ENCODE data around the gene ADAMTS17. TPM values are rescaled to one million over a fixed set of nuclear protein-coding genes. Genes with fewer than 3 reads are reported as not detected.

The ADAMTS17 gene
- total RNA-seq, 2 donors from 2014 or later: 4.0 to 6.8 TPM

DNA sequence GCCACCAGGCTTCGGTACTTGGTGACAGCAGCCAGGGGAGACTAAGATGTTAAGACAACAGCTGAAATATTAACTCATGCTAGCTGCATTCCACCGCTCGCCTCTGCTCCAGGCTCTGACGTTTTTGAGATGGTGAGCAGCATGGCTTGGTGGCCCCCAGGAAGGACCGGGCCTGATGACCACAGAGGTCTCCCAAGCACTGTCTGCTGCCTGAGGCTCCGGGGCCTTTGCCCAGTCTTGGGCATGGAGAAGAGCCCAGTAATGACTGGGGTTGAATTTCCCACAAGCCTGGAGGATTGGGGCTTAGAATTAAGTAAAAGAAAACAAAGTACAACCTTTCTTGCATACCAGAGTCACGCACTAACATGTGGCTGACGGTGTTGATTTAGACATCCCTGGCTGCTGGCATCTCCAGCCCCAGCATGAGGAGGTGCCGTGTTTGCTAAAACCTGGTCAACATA is 364.9 kb downstream of the ADAMTS17 start:
- no peak for DNase-seq (ENCODE audit: low spot score)
- intact Hi-C loops (cut with DNase I): no loop called here

DNA sequence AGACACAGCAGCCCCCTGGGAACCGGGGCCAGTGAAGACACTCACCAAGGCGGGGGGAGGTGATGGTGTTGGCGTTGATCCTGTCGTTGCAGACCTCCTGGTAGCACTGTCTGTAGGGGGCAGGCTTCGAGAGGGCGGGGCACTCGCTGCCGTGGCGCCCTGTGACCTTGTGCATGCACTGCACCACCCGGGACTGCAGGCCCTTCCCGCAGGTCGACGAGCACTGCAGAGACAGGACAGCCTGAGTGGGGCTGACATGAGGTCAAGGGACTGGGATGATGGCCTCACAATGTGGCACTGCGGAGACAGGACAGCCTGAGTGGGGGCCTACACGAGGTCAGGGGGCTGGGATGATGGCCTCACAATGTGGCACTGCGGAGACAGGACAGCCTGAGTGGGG is 365.8 kb downstream of the ADAMTS17 start:
- intact Hi-C loops (cut with DNase I): no loop called here
- no peak for DNase-seq (ENCODE audit: low spot score)

DNA sequence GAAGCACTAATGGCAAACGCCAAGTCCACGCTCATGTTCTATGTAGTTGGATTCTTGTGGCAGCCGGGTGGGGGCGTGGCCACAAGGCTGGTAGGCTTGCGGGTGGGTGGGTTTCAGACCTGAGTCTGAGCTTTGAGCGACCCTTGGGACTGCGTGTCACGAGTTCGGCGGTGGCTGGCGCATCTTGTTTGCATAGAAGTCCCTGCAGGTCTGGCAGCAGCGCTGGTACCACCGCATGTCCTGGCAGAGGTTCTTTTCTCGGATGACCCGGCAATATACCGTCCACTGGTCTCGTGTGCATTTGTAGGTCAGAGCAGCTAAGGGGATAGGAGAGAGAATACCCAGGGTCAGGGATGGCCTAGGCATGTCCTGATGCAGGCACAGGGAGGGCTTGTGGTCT is 367.5 kb downstream of the ADAMTS17 start:
- intact Hi-C loops (cut with DNase I): no loop called here
- no peak for DNase-seq (ENCODE audit: low spot score)

DNA sequence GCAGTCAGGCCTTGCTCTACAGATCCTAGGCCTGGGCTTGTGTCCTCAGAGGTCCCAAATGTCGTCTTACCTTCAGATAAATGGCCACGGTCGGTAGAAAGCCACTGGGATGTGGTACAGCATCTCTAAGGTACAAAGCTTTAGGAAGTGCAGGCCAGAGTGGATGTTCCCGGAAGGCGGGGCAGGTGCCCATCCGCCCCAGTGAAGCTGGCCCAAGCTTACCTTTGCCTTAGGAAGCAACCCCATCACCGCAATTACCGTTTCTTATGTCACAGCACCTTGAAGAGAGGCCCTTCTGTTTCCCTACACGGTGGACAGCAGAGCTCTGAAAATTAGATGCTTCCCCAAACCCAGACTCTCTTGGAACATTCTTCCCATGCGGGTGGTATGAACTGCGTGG is 368.4 kb downstream of the ADAMTS17 start:
- DNase-seq (ENCODE audit: low spot score): no peak
- intact Hi-C loops (cut with DNase I): no loop called here

DNA sequence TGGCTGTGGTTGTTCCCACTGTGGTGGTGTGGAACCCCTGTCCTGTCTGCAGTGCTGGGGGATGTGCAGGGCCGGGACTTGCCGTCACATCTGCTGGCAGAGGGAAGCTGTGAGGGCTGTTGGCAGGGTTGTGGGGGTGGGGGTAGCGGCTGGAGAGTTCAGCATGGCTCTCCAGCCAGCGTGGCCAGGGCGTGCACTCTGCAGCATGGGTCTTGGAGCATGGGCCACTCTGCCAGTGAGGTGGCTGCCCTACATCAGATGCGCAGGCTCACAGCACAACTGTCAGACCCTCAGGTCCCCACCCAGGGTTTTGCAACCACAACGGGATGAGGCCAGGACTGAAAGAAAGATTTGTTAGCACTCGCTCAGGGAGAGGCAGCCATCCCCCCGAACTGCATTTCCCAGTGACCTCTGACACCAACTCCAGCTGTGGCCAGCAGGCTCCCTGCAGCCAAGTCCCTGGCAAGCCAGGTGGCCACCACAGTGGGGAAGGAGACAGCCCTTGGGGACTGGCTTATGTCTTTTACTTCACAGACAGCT is 370.8 kb downstream of the ADAMTS17 start:
- intact Hi-C loops (cut with DNase I): no loop called here
- peak; percentile 41 for DNase-seq (ENCODE audit: low spot score)

DNA sequence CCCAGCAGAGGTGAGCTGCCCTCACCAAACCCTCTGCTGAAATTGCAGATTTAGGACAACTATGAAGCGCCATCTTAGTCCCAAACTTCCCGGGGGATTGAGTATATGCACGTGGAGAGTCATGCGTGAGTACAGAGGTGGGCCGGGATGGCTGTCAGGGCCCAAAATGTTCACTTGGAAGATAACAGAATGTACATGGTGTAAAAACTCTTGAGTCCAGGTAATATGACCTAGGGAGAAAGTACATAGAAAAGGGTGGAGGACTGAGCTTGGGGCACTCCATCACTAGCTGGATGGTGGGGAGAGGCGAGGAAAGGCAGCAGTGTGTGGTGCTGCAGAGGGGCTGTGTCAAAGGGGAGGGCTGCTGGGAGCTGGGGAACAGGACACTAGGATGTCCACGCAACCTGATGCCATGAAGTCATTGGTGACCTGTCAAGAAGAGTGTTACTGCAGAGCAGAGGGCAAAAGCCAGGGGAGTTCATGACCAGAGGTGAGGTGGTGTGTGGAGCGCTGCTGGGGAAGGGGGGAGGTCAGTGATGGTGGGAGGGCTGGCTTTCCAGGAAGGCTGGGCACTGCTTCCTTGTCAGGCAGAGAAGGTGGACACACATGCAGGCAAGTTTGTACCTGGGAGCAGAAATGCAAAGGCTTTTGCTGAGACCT is 372.4 kb downstream of the ADAMTS17 start:
- peak; percentile 28 for DNase-seq (ENCODE audit: low spot score)
- intact Hi-C loops (cut with DNase I): loop anchor here in 1 of 2 donors (5.0 kb wide), 1 partner anchor 1458 kb away; no protein-coding TSS in a partner anchor

DNA sequence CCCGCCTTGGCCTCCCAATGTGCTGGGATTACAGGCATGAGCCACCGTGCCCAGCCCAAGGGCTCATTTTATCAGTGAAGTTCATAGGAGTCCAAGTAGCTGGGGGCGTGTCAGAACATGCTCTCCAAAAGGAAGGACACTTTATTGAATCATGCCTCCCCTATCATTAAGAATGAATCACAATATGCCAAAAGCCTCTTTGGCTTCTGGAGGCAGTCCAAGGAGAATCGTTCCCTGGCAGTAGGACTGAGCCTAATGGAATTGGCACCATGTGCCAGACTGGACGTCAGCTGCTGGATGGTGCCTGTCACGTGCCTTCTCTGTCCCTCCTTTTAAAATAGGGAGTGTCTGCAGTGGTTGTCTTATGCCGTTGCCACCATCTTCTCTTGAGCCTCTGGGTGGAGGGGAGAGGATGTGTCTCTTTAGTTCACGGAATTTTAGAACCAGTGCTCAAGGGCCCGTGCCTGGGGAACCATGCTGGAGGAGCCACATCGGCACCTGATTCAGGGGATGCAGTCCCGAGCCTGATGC is 373.9 kb downstream of the ADAMTS17 start:
- DNase-seq (ENCODE audit: low spot score): peak; percentile 57
- intact Hi-C loops (cut with DNase I): loop anchor here in 1 of 2 donors (5.0 kb wide), 1 partner anchor 1459 kb away; no protein-coding TSS in a partner anchor

DNA sequence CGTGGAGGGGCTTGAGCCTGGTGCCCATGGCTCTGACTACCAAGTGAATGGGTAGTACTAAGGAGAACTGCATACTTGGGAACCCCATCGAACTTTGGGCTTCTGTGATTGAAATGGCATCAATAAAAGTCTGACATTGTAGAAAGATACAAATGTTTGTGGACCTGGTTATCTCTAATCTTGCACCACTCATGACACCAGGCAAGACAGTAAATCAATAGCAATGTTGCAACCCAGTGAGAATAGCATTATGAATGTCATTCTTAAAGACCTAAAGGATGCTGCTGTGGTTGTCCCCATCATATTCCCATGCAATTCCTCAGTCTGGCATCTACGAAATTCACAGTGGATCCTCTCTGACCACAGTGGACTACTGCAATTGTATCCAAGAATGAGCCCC is 375.0 kb downstream of the ADAMTS17 start:
- intact Hi-C loops (cut with DNase I): loop anchor here in 1 of 2 donors (5.0 kb wide), 1 partner anchor 1460 kb away; no protein-coding TSS in a partner anchor
- no peak for DNase-seq (ENCODE audit: low spot score)

DNA sequence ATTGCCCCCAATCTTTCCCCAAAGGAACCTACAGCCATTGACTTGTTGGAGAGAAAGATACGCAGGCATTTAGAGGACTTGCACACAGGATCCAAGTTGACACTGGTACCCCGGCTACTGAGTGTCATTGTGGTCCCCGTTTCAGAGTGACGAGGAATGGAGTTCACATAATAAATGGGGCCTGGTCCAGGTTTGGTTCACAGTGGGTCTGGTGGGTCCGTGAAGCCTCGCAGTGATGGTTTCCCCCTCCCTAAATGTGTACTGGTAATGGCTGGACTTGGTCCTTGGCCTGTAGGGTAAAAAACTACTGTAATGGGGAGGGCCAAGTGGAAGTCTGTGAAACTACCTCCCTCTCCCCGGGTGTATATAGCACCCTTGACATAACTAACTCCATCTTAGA is 376.4 kb downstream of the ADAMTS17 start:
- no peak for DNase-seq (ENCODE audit: low spot score)
- intact Hi-C loops (cut with DNase I): loop anchor here in 1 of 2 donors (5.0 kb wide), 1 partner anchor 1462 kb away; no protein-coding TSS in a partner anchor

DNA sequence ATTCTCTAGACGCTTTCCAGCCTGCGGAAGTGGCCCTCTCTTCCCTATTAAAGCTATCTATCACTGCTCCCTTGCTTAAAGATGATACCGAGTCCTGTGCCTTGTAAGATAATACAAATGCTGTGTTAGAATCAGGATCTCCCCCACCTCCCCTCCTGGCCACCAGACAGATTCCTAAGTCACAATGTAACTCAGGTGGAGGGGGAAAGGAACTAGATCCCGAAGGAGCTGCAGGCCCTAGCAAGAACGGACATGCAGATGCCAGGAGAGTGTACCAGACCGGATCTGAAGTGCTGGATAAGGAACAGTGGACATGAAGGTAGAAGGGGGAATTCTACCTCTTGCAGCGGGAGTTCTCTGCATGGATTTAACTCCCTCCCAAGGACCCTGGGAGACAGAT is 377.8 kb downstream of the ADAMTS17 start:
- intact Hi-C loops (cut with DNase I): no loop called here
- DNase-seq (ENCODE audit: low spot score): no peak

DNA sequence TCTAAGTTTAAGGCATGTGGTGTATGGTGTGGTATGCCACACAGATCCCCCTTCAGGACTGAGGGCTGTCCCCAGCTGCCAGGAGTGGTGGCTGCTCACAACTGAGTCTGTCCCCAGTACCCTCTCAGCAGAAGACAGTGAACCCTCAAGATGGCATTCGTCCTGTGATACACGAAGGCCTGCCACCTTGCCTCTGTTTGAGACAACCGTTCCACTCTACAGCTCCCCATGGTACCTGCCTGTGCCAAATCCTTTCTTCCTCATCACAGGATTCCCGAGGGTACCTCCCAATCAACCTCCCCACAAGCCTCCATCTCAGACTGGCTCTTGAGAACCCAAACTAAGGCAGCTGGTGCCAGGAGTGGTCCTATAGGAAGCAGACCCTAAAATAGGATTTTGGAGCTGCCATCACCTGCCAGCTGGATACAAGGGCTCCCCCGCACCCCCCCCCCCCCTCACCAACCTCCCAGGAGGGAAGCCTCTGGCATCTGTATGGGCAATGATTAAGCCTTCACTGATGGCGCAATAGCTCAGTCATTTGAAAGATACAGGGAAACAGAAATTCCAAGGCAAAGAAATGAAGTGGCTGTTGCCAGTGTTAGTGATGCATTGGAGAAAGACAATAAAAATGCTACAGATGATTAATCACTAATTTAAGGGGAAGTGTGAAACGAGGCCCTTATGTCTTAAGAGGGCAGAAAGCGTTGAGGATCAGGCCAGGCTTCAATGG is 378.5 kb downstream of the ADAMTS17 start:
- DNase-seq (ENCODE audit: low spot score): no peak
- intact Hi-C loops (cut with DNase I): no loop called here

DNA sequence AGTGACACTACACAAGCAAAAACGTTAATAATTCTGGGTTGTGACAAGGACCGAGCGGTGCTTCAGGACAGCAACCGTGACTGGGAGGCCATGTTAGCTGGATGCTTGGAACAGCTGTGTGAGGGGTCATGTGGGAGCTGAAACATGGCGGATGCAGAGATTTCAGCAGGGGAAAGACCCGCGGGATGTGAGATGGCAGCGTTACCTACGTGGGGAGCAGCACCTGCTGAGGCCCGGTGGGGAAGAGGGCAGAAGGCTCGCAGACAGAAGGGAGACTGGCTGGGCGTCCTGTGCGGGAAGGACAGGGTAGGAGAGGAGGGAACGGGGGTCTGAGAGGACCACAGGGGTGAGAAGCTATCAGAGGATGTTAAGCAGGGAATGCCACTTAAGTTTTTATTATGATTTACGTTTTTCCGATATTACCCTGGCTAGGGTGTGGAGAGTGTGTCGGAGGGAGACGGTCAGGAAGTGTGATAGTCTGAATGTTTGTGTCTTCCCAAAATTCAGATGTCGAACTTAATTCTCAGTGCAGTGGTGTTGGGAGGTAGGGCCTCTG is 379.7 kb downstream of the ADAMTS17 start:
- DNase-seq (ENCODE audit: low spot score): no peak
- intact Hi-C loops (cut with DNase I): no loop called here

DNA sequence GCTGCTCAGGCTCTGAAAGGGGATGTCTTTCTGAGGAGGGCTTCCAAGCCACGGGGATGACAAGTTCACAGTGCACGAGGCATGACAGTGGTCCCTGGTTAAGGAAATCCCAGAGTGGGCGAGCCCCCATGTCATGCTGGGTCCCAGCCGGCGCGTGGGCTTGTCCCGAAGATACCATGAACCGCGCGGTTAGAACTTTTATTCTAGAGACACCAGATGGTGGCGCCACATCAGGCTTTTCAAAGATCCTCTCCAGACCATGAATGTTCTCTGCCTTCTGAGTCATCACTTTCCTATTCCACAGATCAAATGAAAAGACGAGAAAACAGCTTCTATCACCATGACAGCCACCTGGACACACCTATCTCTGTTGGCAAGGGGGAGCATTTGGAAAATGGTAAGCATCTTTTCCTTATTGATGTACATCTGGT is 380.7 kb downstream of the ADAMTS17 start:
- no peak for DNase-seq (ENCODE audit: low spot score)
- intact Hi-C loops (cut with DNase I): no loop called here

DNA sequence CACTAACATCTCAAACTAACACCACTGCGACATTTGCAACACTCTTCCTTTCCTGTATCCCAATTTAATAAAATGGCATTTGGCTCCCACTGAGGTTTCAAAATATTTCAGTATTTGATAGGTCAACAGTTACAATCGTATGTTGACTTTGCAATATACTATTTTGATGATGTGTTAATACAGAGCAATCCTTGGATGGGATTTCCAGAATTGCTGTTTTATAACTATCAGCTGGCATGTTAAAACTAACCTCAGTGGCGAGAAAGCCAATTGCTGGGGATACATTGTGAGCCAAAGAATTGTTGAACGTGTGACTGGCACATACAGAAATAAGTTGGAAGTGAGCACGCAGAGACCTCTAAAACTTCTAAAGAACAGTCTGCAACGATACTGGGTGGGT is 382.4 kb downstream of the ADAMTS17 start:
- no peak for DNase-seq (ENCODE audit: low spot score)
- intact Hi-C loops (cut with DNase I): loop anchor here in 1 of 2 donors (10.0 kb wide), 1 partner anchor 515 kb away; no protein-coding TSS in a partner anchor

DNA sequence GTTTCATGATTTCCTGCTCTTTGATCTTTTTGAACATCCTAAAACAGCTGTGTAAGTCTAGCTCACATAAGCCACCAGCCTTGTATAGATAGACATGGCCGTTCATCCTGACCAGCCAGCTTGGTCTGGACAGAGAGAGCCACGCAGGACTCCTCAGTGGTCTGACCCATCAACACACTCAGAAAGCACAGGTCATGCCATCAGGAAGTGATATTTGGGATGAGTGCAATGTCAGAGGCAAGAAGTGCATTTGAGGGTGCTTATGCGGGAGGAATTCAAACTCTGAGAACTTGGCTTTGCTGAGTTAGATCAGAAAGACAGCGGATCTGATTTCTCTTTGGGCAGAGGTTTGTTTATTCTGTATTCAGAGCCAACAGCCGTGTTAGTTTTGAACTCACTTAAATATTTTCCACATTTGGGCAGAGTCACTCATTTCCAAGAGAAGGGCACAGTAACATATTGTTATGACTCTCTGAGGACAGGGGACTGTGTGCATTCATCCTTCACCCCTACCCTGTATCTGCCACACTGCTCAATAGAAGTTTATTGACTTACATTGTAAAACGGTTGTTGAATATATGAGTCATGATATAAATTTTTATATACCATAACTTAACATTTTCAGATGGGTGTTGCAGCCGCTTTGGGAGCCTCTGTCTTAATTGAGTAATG is 383.2 kb downstream of the ADAMTS17 start:
- no peak for DNase-seq (ENCODE audit: low spot score)

DNA sequence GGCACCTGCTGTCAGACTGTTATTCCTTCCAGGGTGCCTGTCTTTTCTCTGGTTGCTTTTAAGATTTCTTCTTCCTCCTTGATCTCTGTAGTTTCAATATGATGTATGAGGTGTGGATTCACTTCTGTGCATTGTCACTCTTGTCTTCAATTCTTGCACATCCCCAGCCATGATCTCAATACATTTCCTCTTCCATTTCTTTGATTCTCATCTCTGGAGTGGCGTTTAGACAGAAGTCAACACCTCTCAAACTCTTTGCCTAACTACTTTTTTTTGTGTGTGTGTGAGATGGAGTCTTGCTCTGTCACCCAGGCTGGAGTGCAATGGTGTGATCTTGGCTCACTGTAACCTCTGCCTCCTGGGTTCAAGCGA is 384.1 kb downstream of the ADAMTS17 start:
- intact Hi-C loops (cut with DNase I): loop anchor here in 1 of 2 donors (10.0 kb wide), 1 partner anchor 517 kb away; no protein-coding TSS in a partner anchor
- DNase-seq (ENCODE audit: low spot score): no peak

More for the DNA sequence above, 383.2 kb downstream of the ADAMTS17 start:
- intact Hi-C loops (cut with DNase I): loop anchor here in 1 of 2 donors (10.0 kb wide), 1 partner anchor 516 kb away; no protein-coding TSS in a partner anchor

DNA sequence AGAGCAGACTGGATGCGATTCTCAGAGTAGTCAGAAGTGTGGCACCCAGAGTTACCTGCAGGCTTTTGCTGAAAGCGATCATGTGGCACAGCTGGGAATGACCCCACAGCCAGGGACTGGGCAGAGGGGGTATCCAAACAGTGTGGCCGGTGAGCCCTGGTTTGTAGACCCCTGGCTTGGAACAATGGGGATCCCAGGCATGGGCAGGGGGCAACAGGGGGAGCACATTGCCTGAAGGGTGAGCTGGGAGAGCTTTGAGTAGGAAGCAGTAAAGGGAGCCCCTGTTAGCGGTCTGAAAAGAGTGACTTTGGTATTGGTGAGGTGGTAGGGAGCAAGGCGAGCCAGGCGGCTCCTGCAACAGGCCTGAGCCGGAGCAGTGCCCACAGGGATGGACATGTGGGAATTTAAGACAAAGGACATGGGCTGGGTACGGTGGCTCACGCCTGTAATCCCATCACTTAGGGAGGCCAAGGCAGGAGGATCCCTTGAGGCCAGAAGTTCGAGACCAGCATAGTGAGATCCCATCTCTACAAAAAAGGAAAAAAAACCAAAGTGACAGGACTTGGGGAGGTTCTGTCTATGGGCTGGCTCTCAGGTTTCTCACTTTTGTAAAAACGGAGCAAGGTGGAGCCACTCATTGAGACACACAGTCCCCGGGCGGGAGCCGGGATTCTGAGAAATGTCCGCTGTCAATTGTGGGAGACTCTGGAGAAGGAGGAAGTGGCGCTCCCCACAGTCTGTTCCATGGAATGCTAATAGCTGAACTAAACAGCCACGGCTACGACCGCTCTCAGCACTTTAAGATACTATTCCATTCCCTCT is 384.7 kb downstream of the ADAMTS17 start:
- intact Hi-C loops (cut with DNase I): loop anchor here in 1 of 2 donors (10.0 kb wide), 1 partner anchor 518 kb away; no protein-coding TSS in a partner anchor
- DNase-seq (ENCODE audit: low spot score): no peak
